Measurements from ENCODE around the gene BBOF1.

- TF ChIP-seq CTCF (IDR thresholded peaks at IDR 0.05) (no peak), EZH2 (IDR thresholded peaks at IDR 0.05; ENCODE audit: borderline replicate concordance, insufficient read depth, low read depth, low read length, poor library complexity, severe bottlenecking) (no peak)
These were observed at the start of gene BBOF1, which contains the start of gene ENTPD5 for GRCh38 chr14:74018586-74019407.
